ENCODE data around the gene BRD2. TPM values are rescaled to one million over a fixed set of nuclear protein-coding genes. Genes with fewer than 3 reads are reported as not detected.

The BRD2 gene
- total RNA-seq, 1 experiment from 2014 or later: 252 TPM

- Histone ChIP-seq H3K9me3 (ENCODE audit: control insufficient read depth, low read depth, low read length) (no peaks in the 10 kb centered on the region), H3K79me1 (ENCODE audit: insufficient read depth, low read depth, low read length, poor library complexity, severe bottlenecking) (no peaks in the 10 kb centered on the region), H4K5ac (ENCODE audit: insufficient read length, low read depth, low read length) (no peak overlapping the region), H3K4ac (ENCODE audit: low read depth, low read length) (no peak overlapping the region), H3T11ph (ENCODE audit: low read length) (no peak overlapping the region), H2AK5ac (ENCODE audit: insufficient read length, low read length) (no peak overlapping the region), H3K9ac (ENCODE audit: extremely low read depth, insufficient read length, low read length) (no peak overlapping the region), H4K8ac (replicated peaks; ENCODE audit: insufficient read length, low read depth, low read length) (no peak overlapping the region), H3K79me2 (ENCODE audit: insufficient read depth, low read length) (no peaks in the 10 kb centered on the region), H3K4me1 (ENCODE audit: insufficient read depth, low read length) (peaks cover 4% of the 10 kb centered on the region; the same call in 1 of the 2 replicates), H2AFZ (ENCODE audit: low read length) (no peak overlapping the region), H3K27ac (ENCODE audit: insufficient read length, low read depth, low read length) (no peak overlapping the region), H2BK120ac (ENCODE audit: low read depth, low read length, poor library complexity, severe bottlenecking) (no peak overlapping the region), H3K56ac (ENCODE audit: insufficient read length, low read depth, low read length) (no peak overlapping the region), H3K4me2 (ENCODE audit: insufficient read depth, insufficient read length, low read length) (no peak overlapping the region), H2BK12ac (ENCODE audit: insufficient read length, low read depth, low read length) (no peak overlapping the region), H2BK20ac (ENCODE audit: low read depth, low read length, poor library complexity, severe bottlenecking) (no peak overlapping the region), H4K91ac (ENCODE audit: insufficient read length, low read depth, low read length) (no peak overlapping the region), H3K14ac (ENCODE audit: insufficient read depth, low read length) (no peak overlapping the region), H2BK15ac (ENCODE audit: low read depth, low read length) (no peak overlapping the region), H4K20me1 (ENCODE audit: control insufficient read depth, insufficient read depth, insufficient read length) (no peaks in the 10 kb centered on the region), H3K23ac (ENCODE audit: insufficient read length, low read depth, low read length) (no peak overlapping the region), H3K23me2 (ENCODE audit: insufficient read length, low read depth, low read length, poor library complexity, severe bottlenecking) (no peaks in the 10 kb centered on the region), H3K18ac (ENCODE audit: insufficient read length, low read depth, low read length) (no peak overlapping the region), H2BK5ac (ENCODE audit: insufficient read length, low read length) (no peak overlapping the region), H3K27me3 (ENCODE audit: insufficient read depth, low read length) (no peaks in the 10 kb centered on the region)
- Mint-ChIP-seq H3K4me1 (peaks cover 7 to 10% of the 10 kb centered on the region in 2 experiments), H3K27ac (no peak overlapping the region), H3K9me3 (no peaks in the 10 kb centered on the region; a peak in 2 of 5 replicates), H3K4me3 (no peak overlapping the region), H3K36me3 (ENCODE audit: insufficient read depth in 1 of 3, low read depth in 3 of 3) (no peaks in the 10 kb centered on the region), H3K27me3 (ENCODE audit: low read depth) (peaks cover 13% of the 10 kb centered on the region)
- whole genome bisulfite sequencing (ENCODE audit: extremely low coverage, insufficient read length, low lambda C conversion rate): no CpG with 5 or more reads among the region's 4 CpGs
- no peak for TF ChIP-seq CTCF (conservative IDR thresholded peaks at IDR 0.05)
- no peak for DNase-seq
These were observed 23.6 kb downstream of the BRD2 start for GRCh38 chr6:32991972-32992371.
